DND-41 (cell line): Measurements from ENCODE around the gene RPS19.

ENCODE experiments used
- CTCF ChIP-seq: IDR thresholded peaks from 2 replicates; pipeline ENCODE4 v1.5.1; 2012; ENCODE audit warnings: borderline replicate concordance, low read length, moderate library complexity, mild to moderate bottlenecking; ENCODE audit not compliant: poor library complexity, severe bottlenecking; ENCODE audit errors: extremely low read depth
- EZH2 ChIP-seq: IDR thresholded peaks from 3 replicates; pipeline ENCODE4 v1.6.1; 2012; ENCODE audit warnings: borderline replicate concordance, low read depth, mild to moderate bottlenecking, moderate library complexity, low read length, inconsistent platforms; ENCODE audit not compliant: severe bottlenecking

- TF ChIP-seq CTCF: no peak
- no peak for TF ChIP-seq EZH2
Measured at GRCh38 chr19:41839211-41839610, 20.8 kb upstream of the RPS19 start.
